Cardiac septum (tissue), 1 donor: ENCODE results near the gene BRD3. TPM values are rescaled to one million over a fixed set of nuclear protein-coding genes. Genes with fewer than 3 reads are reported as not detected.
A peak's percentile ranks its signal among the peaks of the same experiment; 100 is the strongest.
"Not testable (repeated sequence)": the region's sequence is repeated elsewhere in the genome, so short reads cannot be mapped to it uniquely, and the experiment has no call there.

Experiments used
- DNase-seq: peaks from one replicate; pipeline ENCODE4 v3.0.0-alpha.2; 2020; ENCODE audit warnings: low spot score
- intact Hi-C: fragments of 100-400 bp; cut with DNase I; formaldehyde crosslinking; loops from one replicate; pipeline ENCODE4 v1.14.0; 2022
- total RNA-seq: library from RNA; stranded (reverse); fragmentation: NEBNext Ultra II Directional; extraction: Animal tissue kit (Norgen Biotek cat#: 25700); gene quantifications from one replicate; pipeline ENCODE4 v1.2.1, GENCODE V29; 2021
- donor health status: DM: no; HTN: no; CAD: no.

BRD3 gene
- total RNA-seq, 1 donor from 2014 or later, result 27.5 TPM

DNA sequence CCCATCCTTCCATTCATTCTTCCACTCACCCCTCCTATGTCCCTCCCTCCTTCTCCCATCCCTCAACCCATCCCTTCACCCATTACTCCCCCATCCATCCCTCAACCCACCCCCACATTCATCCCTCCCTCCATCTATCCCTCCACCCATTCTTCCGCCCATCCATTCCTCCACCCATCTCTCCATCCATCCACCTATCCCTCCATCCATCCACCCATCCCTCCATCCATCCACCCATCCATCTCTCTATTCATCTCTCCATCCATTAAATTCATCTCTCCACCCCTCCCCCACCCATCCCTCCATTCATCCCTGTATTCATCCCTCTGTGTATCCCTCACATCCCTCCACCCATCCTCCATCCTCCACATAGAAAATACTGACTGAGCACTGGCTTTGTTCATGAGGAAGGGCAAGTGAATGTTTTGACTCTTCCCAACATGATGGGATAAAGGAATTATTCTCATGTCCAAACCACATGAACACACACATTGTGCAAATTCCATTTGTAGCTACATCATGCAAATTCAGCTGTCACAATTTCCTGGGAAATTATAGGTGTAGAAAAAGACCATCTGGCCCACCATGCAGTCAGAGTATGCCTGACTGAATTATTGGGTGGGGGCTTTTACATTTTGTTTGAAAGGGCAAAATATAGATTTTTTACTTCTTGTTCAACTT, 68.8 kb downstream of the BRD3 start:
- intact Hi-C loops, result no loop called here
- DNase-seq, result no peak

DNA sequence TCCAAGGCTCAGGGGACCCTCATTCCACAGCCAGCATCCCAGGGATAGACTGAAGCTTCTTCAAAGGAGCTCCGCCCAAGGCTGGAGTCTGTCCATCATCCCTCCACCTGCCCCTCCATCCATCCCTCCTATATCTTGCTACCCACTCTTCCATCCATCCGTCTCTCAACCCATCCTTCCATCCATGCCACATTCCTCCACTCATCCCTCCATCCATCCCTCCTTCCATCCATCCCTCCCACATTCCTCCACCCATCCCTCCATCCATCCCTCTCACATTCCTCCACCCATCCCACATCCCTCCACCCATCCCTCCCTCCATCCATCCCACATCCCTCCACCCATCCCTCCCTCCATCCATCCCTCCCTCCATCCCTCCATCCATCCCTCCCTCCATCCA, 70.2 kb downstream of the BRD3 start:
- no peak for DNase-seq
- intact Hi-C loops, result no loop called here

DNA sequence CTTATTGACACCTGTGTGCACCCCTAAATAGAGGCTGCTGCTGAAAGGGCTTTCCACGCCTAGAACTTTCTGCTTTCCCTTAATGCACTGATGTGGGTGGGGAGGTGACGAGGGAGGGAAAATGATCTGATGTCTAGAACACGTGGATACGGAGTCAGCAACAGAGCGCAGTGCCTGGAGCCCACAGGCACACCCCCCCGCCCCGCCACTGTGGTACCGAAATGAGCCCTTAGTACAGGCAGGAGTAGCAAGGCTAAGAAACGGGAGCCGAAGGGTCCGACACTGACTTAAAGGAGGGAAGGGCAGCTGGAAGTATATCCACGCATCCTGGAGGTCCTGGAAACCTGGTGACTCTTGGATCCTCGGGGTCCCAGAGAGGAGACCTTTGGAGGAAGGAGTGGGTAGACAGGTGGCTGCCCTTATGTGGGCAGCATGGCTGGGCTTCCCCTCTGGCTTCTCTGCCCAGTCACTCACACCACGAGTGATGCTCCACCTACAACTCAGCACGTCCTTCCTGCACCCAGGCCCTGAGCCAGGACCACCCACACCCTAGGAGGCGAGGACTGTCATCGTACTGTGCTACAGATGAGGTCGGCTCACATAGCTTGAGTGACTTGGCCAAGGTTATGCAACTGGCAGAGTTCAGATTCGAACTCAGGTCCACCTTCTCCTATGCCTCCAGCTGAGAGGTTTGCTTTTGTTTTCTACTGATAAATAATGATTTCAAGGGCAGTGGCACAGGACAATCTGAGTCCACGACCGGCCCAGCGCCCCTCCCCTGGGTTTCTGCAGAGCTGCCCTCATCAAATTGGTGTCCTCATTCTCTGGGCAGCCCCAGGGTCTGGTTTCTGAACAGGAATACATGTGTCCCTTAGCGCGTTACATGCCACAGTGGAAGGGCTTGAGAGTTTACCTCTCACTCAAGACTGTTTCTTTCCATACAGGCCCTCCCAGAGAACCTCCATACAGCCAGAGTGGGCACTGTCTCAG, 71.0 kb downstream of the BRD3 start:
- intact Hi-C loops, result no loop called here
- no peak for DNase-seq

DNA sequence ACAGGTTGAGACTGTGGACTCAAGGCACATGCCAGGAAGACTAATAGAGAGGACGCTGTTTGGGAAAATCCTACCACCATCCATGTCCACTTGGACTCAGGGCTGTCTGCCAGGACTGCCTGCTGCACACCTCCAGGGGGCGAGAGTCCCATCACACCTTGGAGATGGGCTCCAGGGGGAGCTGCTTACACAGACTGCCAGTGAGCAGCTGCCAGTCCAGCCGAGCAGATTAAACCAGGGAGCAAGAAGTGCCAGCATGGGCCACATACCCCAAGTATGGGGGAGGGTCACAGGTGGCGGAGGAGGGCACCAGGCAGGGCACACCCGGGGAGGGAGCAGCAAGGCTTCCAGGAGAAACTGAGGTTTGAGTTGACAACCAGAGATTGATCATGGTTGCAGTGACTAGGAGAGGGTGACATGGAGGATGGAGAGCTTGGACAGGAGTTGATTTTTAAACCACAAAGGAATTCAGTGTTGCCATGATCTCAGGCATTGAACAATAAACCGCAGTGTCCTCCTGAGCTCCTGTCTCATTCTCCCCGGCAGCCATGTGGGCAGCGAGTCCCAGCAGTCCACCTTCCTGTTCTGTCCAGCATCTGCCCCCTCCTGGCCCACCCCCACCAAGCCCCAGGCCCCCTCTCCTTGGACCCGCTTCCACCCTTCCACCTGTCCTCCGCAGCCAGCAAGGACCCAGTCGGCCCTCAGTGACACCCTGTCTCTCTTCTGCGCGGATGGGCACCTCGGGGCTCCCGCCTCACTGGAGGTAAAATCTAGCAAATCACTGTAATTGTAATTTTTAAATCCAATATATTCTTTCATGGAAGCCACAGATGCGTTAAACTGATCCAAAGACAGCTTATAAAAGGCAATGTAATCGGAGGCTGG, 72.6 kb downstream of the BRD3 start:
- no peak for DNase-seq

DNA sequence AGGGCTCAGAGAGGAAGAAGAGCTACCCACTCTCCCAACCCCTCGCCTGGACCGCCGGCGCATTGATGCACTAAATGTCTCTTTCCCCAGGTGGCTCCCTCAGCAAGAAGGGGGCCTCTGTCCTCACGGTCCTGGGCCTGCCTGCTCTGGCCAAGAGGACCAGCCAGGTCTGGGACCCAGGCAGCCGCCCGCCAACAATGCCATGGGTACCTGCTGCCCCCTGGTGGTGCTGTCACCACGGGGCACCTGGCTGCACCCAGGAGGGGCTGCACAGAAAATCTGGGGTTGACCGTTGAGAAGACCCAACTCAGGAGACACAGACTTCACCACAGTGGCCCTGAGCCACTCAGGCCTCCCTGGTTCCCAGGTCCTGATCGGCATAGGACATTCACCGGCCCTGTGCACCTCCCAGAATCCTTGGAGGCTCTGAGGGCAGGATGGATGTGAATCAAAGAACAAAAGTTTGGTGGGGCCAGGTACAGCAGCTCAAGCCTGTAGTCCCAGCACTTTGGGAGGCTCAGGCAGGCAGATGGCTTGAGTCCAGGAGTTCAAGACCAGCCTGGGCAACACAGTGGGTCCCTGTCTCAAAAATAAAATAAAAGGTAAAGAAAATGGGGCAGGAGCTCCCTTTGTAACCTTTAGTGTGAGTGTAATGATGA, 73.3 kb downstream of the BRD3 start:
- DNase-seq, result peak; percentile 87
- intact Hi-C loops, result loop anchor here (5.0 kb wide), 1 partner anchor 77 kb away; no protein-coding TSS in a partner anchor

More for the DNA sequence above, 72.6 kb downstream of the BRD3 start:
- intact Hi-C loops, result no loop called here

DNA sequence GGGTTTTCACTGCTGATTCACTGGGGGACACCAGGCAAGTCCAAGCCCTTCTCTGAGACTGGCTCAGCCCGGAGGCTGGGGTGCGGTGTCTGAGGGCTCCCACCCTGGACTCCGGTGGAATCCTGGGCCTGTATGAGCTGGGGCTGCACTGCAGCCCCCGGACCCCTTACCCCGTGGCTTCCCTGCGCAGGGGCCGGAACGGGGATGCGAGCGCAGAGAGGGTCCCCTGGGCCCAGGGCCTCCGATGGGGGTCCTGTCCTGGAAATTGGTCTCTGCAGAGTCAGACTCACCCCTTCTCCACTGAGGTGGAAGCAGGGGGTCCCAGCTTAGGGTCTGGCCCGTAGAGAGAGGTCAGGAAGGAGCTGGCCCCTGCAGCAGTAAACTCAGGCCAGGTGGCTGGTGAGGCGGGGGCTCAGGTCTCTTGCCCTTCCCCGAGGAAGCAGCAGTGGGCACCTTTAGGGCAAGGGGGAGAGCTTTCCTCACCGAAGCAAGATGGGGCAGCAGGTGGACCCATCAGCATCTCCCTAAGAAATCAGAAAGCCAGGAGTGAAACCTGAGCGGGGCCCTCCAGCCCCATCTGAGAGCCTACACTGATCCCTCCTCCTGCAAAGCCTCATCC, 74.1 kb downstream of the BRD3 start:
- intact Hi-C loops, result loop anchor here (1.0 to 5.0 kb wide), 2 partner anchors 76 to 200 kb away; no protein-coding TSS in a partner anchor
- DNase-seq, result no peak

DNA sequence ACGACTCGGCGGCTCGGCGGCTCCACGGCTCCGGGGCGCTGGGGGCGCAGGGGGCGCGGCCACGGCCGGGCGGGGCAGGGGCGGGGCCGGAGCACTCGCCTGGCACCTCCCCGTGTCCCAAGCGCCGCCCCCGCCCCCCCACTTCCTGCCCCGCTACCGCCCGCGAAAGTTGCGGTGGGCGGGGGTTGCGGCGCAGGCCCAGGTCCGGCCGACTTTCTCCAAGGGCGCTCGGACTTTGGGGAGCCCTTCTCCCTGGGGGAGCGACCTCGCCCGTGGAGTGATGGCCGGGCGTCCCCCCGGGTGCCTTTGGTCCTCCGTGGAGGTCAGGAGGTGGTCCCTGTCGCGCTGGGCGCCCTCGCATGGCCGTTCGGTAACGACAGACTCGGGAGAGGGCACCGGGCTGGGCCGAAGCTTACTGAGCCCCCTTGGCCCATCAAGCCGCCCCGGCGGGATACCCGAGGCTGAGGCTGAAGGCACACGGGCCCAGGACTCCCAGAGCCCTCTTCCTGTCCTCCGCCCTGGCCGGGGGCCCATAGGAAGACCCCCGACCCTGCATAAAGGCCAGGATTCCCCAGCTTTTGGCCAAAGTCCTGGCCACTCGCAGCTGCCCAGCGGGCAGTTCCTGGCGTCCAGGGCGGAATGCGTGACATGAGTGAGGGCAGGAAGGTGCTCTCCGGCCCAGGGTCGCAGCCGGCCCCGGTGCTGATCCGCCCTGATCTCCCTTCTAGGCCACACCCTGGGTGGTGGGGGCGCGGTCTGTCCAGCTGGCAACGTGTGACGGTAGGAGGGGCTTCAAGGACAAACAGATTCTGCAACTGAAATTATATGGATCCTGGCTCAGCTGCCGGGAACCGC, 74.8 kb downstream of the BRD3 start:
- DNase-seq, result no peak
- intact Hi-C loops, result loop anchor here (1.0 to 5.0 kb wide), 2 partner anchors 76 to 200 kb away; no protein-coding TSS in a partner anchor

DNA sequence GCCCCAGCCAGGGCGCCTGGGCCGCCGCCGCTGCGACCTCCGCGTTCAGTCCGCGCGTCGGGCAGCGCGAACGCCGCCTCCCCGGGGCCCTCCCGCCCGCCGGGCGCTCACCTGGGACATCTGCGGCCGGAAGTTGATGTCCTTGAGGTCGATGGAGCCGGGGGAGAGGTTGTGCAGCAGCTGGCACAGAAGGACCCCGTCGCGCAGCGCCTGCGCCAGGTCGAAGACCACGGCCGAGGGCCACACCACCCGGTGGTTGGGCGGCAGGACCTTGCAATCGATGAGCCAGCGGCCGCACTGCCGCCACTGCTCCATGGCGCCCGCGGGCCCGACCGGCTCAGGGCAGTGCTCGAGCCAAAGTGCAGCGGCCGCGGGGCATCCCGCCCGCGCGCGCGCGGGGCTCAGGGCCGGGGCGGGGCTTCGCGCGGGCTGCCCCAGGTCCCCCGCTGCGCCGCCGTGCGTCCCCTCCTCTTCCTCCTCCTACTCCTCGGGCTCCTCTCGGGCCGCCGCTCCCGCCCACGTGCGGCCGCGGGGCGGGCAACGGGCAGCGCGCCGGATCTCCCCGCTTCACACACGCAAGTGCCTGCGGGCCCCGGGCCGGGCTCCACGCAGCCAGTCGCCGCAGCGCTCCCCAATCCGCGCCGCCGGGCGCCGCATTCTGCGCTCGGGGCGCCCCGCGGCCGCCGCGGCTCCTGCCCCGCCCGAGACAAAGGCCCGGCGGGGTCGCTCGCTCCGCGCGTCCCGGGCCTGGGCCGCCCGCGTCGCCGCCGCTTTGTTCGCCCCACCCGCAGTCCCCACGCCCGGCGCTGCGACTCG, 75.7 kb downstream of the BRD3 start, which contains the start of gene VAV2:
TSS of gene VAV2 (minus strand) at position 361 of the 816 bp plus-strand sequence. CDS start at position 315, 46 bp downstream.
- no peak for DNase-seq
- intact Hi-C loops, result loop anchor here (5.0 kb wide), 1 partner anchor 75 kb away; no protein-coding TSS in a partner anchor

DNA sequence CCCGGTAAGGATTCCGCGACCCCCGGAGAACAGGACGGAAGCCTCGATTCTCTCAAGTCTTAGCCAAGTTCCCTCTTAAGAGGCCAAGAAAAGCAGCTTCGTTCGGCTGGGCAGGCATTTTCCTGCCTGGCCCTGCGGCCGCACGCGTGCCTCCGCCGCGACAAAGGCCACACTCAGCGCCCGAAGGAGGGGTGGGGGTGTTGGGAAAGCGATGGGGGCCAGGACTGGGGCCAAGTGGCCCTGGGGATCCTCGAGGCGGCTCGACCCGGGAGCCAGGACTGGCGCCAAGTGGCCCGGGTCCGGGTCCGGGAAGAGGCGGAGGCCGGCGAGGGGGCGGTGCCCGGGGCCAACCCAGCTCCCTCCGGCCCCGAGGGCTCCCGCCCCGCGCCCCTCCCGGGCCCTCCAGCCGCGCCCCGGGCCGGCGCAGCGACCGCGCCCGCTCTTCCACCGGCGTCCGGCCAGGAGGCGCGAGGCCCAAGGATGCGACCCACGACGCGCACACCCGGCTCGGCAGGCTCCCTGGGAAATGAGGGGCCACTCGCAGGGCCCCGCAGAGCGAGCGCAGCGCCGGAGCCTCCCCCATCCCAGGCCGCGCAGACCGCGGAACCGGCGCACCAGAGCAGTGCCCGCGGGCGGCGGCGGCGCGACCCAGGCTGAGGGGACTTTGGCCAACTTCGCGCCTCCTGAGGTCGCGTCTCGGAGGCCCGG, 76.5 kb downstream of the BRD3 start:
- intact Hi-C loops, result loop anchor here (5.0 kb wide), 1 partner anchor 74 kb away; no protein-coding TSS in a partner anchor
- DNase-seq, result no peak

DNA sequence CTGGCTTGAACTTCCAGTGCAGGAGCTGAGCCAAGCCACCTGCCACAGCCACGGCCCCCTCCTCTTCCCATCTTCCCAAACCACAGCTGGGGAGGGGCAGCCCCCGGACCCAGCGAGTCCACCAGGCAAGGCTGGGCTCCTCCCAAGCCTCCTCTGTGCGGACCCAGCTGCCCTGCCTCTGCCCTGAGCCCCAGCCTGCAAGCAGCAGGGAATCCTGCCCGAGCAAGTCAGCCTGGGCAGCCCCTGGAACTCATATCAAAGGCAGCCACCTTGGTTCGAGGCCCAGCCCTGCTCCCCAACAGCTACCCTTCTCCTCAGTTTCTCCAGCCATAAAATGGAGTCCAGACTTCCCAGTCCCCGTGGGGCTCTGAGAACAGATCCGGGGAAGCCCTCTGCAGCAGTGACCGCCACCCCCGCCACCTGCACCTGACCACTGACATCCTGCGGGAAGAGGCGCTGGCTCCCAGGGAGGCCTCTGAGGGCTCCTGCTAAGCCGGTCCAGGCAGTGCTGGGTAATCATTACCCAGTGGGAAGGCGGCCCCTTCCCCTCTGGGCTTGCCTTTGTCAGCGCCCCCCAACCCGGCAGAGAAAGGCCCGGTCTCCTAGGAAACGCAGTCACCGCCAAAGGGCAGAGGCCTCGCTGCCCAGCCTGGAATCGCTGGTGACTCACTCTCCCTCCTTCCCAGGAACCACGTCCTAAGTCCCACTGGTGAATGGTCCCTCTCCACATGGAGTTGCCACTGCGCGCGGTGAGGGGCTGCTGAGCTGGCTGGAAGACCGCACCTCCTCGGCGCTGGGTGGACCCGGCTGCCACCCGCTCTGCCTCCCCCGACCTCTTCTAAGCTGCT, 77.2 kb downstream of the BRD3 start:
- peak; percentile 64 for DNase-seq
- intact Hi-C loops, result loop anchor here (5.0 kb wide), 1 partner anchor 73 kb away; no protein-coding TSS in a partner anchor

DNA sequence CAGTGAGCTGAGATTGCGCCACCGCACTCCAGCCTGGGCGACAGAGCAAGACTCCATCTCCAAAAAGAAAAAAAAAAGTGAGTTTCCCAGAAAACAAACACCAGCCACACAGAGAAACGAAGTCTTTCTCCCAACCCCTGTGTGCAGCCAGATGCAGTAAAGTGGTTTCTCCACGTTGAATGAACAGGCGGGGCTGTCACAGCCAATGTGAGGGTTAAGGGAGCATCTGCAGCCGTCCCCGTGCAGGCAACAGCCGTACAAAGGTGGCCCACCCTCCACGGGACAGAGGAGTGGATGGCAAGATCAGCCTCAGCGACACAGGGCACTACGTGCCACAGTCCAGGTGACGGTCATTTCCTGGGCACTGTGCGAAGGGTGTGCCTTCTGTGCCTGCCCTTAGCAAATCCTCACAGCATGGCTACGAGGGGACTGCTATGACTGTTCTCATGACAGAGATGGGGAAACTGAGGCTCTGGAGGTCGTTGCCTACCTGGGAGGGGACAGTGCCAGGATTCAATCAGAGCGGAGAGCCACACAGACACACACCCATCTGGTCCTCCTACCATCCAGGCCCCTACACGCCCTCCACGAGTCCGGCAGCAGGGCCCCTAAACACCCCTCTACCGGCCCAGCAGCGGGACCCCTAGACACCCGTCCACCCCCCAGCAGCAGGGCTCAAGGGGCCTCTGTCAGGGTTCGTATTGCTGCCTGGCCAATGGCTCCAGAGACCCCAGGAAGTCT, 78.0 kb downstream of the BRD3 start:
- DNase-seq, result no peak
- intact Hi-C loops, result loop anchor here (5.0 kb wide), 1 partner anchor 72 kb away; no protein-coding TSS in a partner anchor

DNA sequence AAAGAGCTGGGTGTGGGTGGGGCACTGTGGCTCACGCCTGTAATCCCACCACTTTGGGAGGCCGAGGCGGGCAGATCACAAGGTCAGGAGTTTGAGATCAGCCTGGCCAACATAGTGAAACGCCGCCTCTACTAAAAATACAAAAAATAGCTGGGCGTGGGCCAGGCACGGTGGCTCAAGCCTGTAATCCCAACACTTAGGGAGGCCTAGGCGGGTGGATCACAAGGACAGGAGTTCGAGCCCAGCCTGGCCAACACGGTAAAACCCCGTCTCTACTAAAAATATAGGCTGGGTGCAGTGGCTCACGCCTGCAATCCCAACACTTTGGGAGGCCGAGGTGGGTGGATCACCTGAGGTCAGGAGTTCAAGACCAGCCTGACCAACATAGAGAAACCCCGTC, 79.1 kb downstream of the BRD3 start:
- DNase-seq, result peak; percentile 39
- intact Hi-C loops, result not testable (repeated sequence)

DNA sequence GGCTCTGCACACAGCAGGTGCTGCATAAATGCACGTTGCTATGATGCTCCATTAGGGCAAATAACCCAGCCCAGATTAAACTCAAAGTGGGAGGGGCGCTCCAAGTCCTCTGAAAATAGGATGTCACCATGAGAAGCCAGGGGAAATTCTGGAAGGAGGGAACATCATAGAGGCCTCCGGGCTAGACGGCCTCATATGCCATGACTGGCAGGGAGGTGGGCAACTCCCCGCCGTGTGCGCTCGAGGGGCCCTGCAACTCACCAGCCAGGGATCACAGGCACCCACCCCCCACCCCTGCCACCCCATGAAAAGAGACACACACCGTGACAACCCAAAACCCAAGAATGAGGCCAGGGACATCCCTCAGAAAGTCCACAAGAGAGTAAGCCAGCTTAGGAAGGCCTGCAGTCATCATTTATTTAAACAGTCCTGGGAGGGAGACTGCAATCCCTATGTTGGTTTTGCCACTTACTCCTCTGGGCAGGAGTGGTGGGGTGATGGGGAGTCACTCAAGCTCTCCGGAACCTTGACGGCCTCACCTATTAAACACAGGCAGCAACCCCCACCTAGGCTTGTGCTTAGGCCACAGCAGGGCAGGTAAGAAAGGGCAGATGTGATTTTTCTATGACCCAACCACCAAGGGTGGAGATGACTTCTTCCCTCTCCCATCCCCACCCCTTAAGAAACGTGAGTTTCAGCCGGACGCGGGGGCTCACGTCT, 79.7 kb downstream of the BRD3 start:
- intact Hi-C loops, result no loop called here
- DNase-seq, result peak; percentile 31

DNA sequence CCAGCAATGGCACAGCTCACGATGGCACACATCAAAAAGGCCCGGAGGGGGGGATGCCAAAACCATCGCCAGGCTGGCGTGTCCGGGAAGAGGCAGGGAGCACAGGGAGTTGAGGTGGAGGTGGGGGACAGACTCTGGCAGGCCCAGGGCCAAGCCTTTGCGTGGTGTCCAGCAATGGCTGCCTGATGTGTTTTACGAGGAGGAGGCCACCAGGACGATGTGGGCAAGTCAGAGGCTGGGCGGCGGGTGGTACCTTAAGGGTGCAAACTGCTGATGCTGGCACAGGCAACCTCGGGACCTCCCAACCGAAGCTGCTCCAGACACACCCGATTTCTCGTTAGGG, 80.4 kb downstream of the BRD3 start:
- DNase-seq, result peak; percentile 47
- intact Hi-C loops, result no loop called here
